ENCODE data around the gene FAT1. TPM values are rescaled to one million over a fixed set of nuclear protein-coding genes. Genes with fewer than 3 reads are reported as not detected.

FAT1 gene
- total RNA-seq, 1 experiment from 2014 or later = 107 TPM

DNA sequence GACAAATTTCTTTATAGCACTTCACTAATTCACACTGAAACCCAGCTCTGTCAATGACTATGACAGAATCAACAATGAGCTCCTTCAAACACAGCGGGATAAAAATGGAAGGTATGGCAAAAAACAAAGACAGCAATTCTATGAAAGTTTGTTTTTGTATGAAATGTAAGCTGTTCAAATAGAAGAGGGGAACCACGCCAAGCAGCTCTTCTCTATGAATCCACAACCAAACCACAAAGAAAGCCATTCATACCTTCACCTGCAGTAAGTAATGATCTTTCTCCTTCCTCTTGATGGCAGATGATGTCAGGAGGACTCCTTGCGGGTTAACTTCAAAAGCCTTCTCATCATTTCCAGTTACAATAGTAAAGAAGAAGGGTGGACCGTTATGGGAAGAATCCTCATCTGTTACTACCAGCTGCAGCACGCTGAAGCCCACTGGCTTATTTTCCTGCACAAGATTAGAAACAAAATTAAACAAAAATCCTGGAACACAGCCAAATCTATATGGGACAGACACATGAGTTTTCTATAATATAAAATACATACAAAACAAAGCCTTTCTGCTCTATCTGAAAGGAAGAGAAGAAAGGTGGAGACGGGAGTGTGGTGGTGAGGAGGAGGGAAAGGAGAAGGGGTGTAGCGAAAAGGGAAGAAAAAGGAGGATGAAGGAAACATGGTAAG lies 119.4 kb downstream of the FAT1 start:
- H3K36me3 ChIP-seq (ENCODE audit: insufficient read depth, low read length, poor library complexity, severe bottlenecking) = peaks cover 66% of the 10 kb centered on the region
- no peaks in the 10 kb centered on the region for H3K27me3 ChIP-seq (replicated peaks; ENCODE audit: insufficient read depth, low read depth, low read length, poor library complexity)
- TF ChIP-seq EZH2 (IDR thresholded peaks at IDR 0.05; ENCODE audit: borderline replicate concordance, low read depth, low read length, poor library complexity, severe bottlenecking) = no peak
- TF ChIP-seq CTCF (conservative IDR thresholded peaks at IDR 0.05; ENCODE audit: low read depth, low read length) = no peak
- peaks cover 12% of the 10 kb centered on the region for H3K4me1 ChIP-seq (ENCODE audit: insufficient read depth, low read length, poor library complexity, severe bottlenecking)
- no TSS peak for BruUV-seq (replicated peaks)
- intact Hi-C loops (cut with micrococcal nuclease; ENCODE audit: unreplicated experiment) = no loop called here
- POLR2A ChIA-PET (ENCODE audit: low non-redundant PET) = no interaction called here
- no peaks in the 10 kb centered on the region for H3K9me3 ChIP-seq (ENCODE audit: low read depth, low read length, poor library complexity, severe bottlenecking)
- no peak overlapping the region for H3K27ac ChIP-seq (ENCODE audit: low read depth, low read length, poor library complexity, severe bottlenecking)
- H3K4me3 ChIP-seq (ENCODE audit: low read depth, low read length, poor library complexity, severe bottlenecking) = no peak overlapping the region
- CTCF ChIA-PET = interaction anchor here (0.5 kb wide), 1 partner anchor 812 kb away, joined by 3 read pairs; no protein-coding TSS in a partner anchor
- DNase-seq (ENCODE audit: low spot score) = no peak

DNA sequence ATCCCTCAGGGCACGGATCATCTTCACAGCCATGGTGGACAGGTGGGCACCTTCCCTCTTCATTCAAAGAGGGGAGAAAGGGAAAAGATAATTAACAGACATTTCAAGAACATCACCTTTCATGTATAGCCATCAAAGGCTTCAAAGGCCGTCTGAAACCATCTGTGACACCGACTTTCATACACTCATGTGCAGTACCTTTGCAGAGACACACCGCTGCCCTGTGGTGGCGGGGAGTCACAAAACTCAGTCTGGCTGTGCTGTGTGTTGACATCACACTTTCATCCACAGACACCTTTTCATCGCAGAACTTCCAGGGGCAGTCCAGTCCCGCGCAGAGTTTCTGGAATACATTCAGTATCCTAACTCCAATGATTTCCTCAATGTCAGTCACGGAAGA lies 120.7 kb downstream of the FAT1 start:
- Histone ChIP-seq H3K9me3 (ENCODE audit: low read depth, low read length, poor library complexity, severe bottlenecking) (no peaks in the 10 kb centered on the region), H3K27ac (ENCODE audit: low read depth, low read length, poor library complexity, severe bottlenecking) (no peak overlapping the region), H3K4me3 (ENCODE audit: low read depth, low read length, poor library complexity, severe bottlenecking) (no peak overlapping the region), H3K36me3 (ENCODE audit: insufficient read depth, low read length, poor library complexity, severe bottlenecking) (peaks cover 54% of the 10 kb centered on the region), H3K4me1 (ENCODE audit: insufficient read depth, low read length, poor library complexity, severe bottlenecking) (peaks cover 12% of the 10 kb centered on the region), H3K27me3 (replicated peaks; ENCODE audit: insufficient read depth, low read depth, low read length, poor library complexity) (no peaks in the 10 kb centered on the region)
- intact Hi-C loops (cut with micrococcal nuclease; ENCODE audit: unreplicated experiment) = no loop called here
- CTCF ChIA-PET = no interaction called here
- TF ChIP-seq EZH2 (IDR thresholded peaks at IDR 0.05; ENCODE audit: borderline replicate concordance, low read depth, low read length, poor library complexity, severe bottlenecking) = no peak
- TF ChIP-seq CTCF (conservative IDR thresholded peaks at IDR 0.05; ENCODE audit: low read depth, low read length) = no peak
- DNase-seq (ENCODE audit: low spot score) = no peak
- BruUV-seq (replicated peaks) = no TSS peak
- POLR2A ChIA-PET (ENCODE audit: low non-redundant PET) = no interaction called here

DNA sequence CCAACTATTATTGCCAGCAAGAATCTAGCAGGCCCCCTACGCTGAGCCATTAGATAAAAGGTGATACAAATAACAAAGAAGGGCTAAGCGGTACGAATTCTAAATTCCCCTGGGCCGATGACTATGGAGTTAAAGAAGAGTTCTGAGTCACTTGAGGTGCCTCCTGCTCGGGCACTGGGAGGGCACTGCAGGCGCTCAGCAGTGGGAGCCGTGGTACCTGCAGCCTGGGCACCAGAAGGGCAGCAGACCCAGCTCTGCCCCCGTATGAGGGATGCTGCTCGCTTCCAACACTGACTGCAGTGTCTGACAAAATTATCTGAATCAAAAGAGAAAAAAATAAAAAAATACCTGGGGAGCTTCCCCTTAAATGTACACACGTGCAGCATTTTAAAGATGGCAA lies 124.2 kb downstream of the FAT1 start:
- H3K27ac ChIP-seq (ENCODE audit: low read depth, low read length, poor library complexity, severe bottlenecking) = no peak overlapping the region
- no peaks in the 10 kb centered on the region for H3K4me1 ChIP-seq (ENCODE audit: insufficient read depth, low read length, poor library complexity, severe bottlenecking)
- H3K9me3 ChIP-seq (ENCODE audit: low read depth, low read length, poor library complexity, severe bottlenecking) = no peaks in the 10 kb centered on the region
- H3K27me3 ChIP-seq (replicated peaks; ENCODE audit: insufficient read depth, low read depth, low read length, poor library complexity) = no peaks in the 10 kb centered on the region
- no peak for TF ChIP-seq CTCF (conservative IDR thresholded peaks at IDR 0.05; ENCODE audit: low read depth, low read length)
- no peak for TF ChIP-seq EZH2 (IDR thresholded peaks at IDR 0.05; ENCODE audit: borderline replicate concordance, low read depth, low read length, poor library complexity, severe bottlenecking)
- intact Hi-C loops (cut with micrococcal nuclease; ENCODE audit: unreplicated experiment) = no loop called here
- POLR2A ChIA-PET (ENCODE audit: low non-redundant PET) = no interaction called here
- no peak overlapping the region for H3K4me3 ChIP-seq (ENCODE audit: low read depth, low read length, poor library complexity, severe bottlenecking)
- no peak for DNase-seq (ENCODE audit: low spot score)
- CTCF ChIA-PET = no interaction called here
- peaks cover 77% of the 10 kb centered on the region for H3K36me3 ChIP-seq (ENCODE audit: insufficient read depth, low read length, poor library complexity, severe bottlenecking)
- BruUV-seq (replicated peaks) = no TSS peak

Data from A673 (cell line).